Measurements from ENCODE around the gene MAP3K2.

MAP3K2 gene

GRCh38 chr2:127415593-127416505, 28.1 kb upstream of the MAP3K2 start:
- no peak for DNase-seq (ENCODE audit: low read depth)
- no peak overlapping the region for H3K4me3 ChIP-seq (ENCODE audit: low read depth, low read length)
- no peak for TF ChIP-seq CTCF (IDR thresholded peaks at IDR 0.05; ENCODE audit: control insufficient read depth, extremely low read depth, insufficient read depth)

GRCh38 chr2:127414638-127415592, 27.1 kb upstream of the MAP3K2 start:
- no peak for DNase-seq (ENCODE audit: low read depth)
- TF ChIP-seq CTCF (IDR thresholded peaks at IDR 0.05; ENCODE audit: control insufficient read depth, extremely low read depth, insufficient read depth): no peak
- H3K4me3 ChIP-seq (ENCODE audit: low read depth, low read length): no peak overlapping the region

- no peak for TF ChIP-seq CTCF (IDR thresholded peaks at IDR 0.05; ENCODE audit: control insufficient read depth, extremely low read depth, insufficient read depth)
- H3K4me3 ChIP-seq (ENCODE audit: low read depth, low read length): no peak overlapping the region
- no peak for DNase-seq (ENCODE audit: low read depth)
These were observed 26.2 kb upstream of the MAP3K2 start for GRCh38 chr2:127413782-127414637.

GRCh38 chr2:127413200-127413599, 25.4 kb upstream of the MAP3K2 start:
- no peak overlapping the region for H3K4me3 ChIP-seq (ENCODE audit: low read depth, low read length)
- TF ChIP-seq CTCF (IDR thresholded peaks at IDR 0.05; ENCODE audit: control insufficient read depth, extremely low read depth, insufficient read depth): no peak
- no peak for DNase-seq (ENCODE audit: low read depth)

- no peak for TF ChIP-seq CTCF (IDR thresholded peaks at IDR 0.05; ENCODE audit: control insufficient read depth, extremely low read depth, insufficient read depth)
- no peak for DNase-seq (ENCODE audit: low read depth)
- H3K4me3 ChIP-seq (ENCODE audit: low read depth, low read length): no peak overlapping the region
These were observed 24.0 kb upstream of the MAP3K2 start for GRCh38 chr2:127411653-127412369.

All from LNCaP clone FGC (cell line).